Naive B cell (primary cell): ENCODE results near the gene TTR. TPM values are rescaled to one million over a fixed set of nuclear protein-coding genes. Genes with fewer than 3 reads are reported as not detected.

Experiments used
- ATAC-seq, 2 donors: fragments of 150-1000 bp; cut with Tn5 transposase; 2 replicates each; pipeline ENCODE4 v1.10.0; 2021; ENCODE audit warnings: low read depth in 2 of 2, mild to moderate bottlenecking in 2 of 2, moderate library complexity in 2 of 2
- DNase-seq: peaks from one replicate; pipeline ENCODE4 v3.0.0; 2022
- H3K27ac Mint-ChIP-seq, 6 donors: one replicate each; pipeline ENCODE4 v1.8.0; 2020 to 2022; ENCODE audit warnings: mild to moderate bottlenecking in 6 of 6, mixed read lengths in 6 of 6, moderate library complexity in 5 of 6, inconsistent platforms in 2 of 6
- H3K27me3 Mint-ChIP-seq, 3 donors: one replicate each; pipeline ENCODE4 v1.8.0; 2021 to 2022; ENCODE audit warnings: mixed read lengths in 3 of 3, mild to moderate bottlenecking in 1 of 3
- H3K36me3 Mint-ChIP-seq, 2 donors: one replicate each; pipeline ENCODE4 v1.8.0; 2020 to 2022; ENCODE audit warnings: mixed read lengths in 2 of 2, inconsistent platforms in 1 of 2, mild to moderate bottlenecking in 1 of 2
- H3K4me1 Mint-ChIP-seq, 3 donors: one replicate each; pipeline ENCODE4 v1.8.0; 2020 to 2022; ENCODE audit warnings: mixed read lengths in 3 of 3, inconsistent platforms in 1 of 3, mild to moderate bottlenecking in 1 of 3, moderate library complexity in 1 of 3
- H3K4me3 Mint-ChIP-seq, 8 donors: one replicate each; pipeline ENCODE4 v1.8.0; 2020 to 2022; ENCODE audit warnings: mild to moderate bottlenecking in 8 of 8, mixed read lengths in 8 of 8, moderate library complexity in 8 of 8, inconsistent platforms in 2 of 8
- H3K9me3 Mint-ChIP-seq, 7 donors: one replicate each; pipeline ENCODE4 v1.8.0; 2020 to 2022; ENCODE audit warnings: mixed read lengths in 7 of 7, mild to moderate bottlenecking in 5 of 7, inconsistent platforms in 2 of 7, moderate library complexity in 1 of 7
- polyA plus RNA-seq, 6 donors: library from polyadenylated mRNA; unstranded; fragments of 300-500 nt; fragmentation: Illumina TruSeq; gene quantifications; one replicate each; pipeline ENCODE4 v1.2.3, GENCODE V29; 2021; ENCODE audit warnings: low read depth in 6 of 6

TTR gene
- polyA plus RNA-seq, 6 donors from 2014 or later = not detected

DNA sequence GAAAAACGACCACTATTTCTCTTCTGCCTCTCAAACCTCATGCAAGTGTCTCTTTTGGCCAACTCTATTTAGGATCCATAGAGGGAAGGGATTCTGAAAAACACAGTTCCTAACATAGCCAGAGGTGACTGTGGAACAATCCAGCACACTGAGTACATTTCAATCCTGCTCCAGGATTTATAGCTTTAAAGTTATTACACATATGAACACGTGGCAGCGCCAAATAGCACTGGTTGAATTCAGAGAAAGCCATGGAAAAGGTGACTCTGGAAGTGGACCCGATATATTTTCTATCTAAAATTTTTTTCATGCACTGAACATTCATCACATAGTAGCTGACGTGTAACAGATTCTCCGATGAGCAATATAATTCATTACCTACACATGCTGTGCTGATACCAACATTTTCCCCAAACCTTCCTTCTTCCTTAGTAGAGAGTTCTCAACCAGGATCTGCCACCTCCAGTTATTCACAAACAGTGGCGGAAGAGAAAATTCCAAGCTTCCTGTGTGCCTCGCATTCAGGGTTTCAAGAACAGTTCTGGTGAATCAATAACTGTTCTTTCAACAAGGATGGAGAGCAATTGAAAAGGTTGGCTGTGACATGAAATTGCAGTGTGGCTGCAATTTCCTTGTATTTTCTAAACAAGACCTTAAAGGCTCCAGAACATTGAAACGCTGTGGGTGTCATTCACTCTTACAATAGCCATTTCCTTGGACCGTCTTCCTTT lies 25.7 kb upstream of the TTR start:
- ATAC-seq = no peak
- Mint-ChIP-seq H3K9me3 (no peaks in the 10 kb centered on the region), H3K4me3 (no peak overlapping the region), H3K27ac (no peak overlapping the region), H3K27me3 (peaks cover 0 to 8% (median 0%) of the 10 kb centered on the region in 3 donors), H3K4me1 (no peaks in the 10 kb centered on the region), H3K36me3 (no peaks in the 10 kb centered on the region)
- DNase-seq = no peak

DNA sequence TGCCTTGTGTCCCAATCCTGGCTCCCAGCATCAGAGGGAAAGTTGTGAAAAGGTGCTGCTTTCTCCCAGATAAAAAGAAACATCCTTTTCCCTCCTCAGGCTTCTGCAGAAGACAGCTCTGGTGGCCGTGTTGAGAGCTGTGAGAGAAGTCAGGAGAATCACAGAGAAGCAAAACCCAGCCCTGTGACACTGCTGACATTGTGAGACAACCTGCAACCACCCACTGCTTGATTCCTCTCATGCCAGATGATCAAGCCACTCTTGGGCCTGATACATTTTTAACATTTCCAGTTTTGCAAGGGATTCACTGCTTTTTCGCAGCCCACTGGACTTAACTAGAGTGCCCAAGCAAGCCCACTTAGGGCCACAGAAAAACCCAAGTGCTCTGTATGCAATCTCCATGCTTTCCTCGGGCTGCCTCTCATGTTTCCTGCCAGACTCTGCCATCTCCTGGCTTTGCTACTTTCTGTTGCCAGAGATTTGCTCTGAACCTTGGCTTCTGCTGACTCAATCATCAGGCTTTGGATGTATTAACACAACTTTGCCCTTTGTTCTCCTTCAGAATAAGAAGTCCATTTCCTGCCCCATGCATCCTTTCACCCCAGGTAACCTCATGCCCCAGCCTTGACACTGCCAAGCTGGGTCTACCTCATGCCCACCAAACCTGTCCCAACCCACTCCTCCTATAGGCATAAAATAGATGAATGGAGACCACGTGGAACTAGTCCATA lies 24.9 kb upstream of the TTR start:
- no peaks in the 10 kb centered on the region for H3K36me3 Mint-ChIP-seq
- DNase-seq (no peak), ATAC-seq (no peak)
- no peak overlapping the region for H3K4me3 Mint-ChIP-seq
- H3K9me3 Mint-ChIP-seq = no peaks in the 10 kb centered on the region
- peaks cover 0 to 8% (median 0%) of the 10 kb centered on the region in 3 donors for H3K27me3 Mint-ChIP-seq
- no peaks in the 10 kb centered on the region for H3K4me1 Mint-ChIP-seq
- no peak overlapping the region for H3K27ac Mint-ChIP-seq

DNA sequence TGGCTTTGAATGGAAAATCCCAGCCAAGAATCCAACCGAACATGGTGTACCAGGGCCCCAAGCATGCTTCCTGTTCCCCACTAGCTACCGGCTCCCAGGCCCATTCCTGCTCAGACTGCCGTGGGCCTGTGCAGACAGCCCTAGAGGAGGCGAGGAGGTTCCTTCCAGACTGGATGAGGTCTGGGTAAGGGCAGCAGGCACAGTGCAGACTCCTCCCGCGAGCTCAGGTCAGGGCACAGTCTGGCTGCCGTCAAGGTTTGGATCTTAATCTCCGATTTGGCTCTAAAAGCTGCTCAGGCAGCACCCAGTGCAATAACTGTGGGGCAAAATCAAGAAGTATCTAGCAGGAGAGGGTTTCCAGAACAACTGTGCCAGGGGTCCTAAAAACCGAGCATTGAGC lies 19.3 kb upstream of the TTR start:
- Mint-ChIP-seq H3K9me3 (no peaks in the 10 kb centered on the region), H3K27me3 (no peaks in the 10 kb centered on the region), H3K4me1 (no peaks in the 10 kb centered on the region), H3K36me3 (no peaks in the 10 kb centered on the region), H3K27ac (no peak overlapping the region), H3K4me3 (no peak overlapping the region)
- no peak for DNase-seq
- no peak for ATAC-seq

DNA sequence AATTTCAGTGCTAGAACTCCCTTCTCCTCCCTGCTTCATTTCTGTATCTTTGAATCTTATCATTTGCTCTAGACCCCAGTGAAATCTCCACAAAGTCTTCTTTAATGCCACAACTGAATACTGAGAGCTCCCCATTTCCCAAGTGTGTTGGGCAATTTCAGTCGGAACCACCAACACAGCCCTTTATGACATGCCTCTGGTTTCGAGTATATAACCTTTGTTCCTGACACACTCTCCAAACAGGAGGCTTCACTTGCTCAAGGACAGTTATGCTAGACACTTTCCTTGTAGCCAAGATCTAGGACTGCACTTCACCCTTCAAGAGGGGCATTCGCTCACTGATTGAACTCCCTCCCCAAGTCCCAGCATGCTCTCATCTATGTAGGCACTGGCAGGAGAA lies 18.6 kb upstream of the TTR start:
- ATAC-seq (no peak), DNase-seq (no peak)
- Mint-ChIP-seq H3K27ac (no peak overlapping the region), H3K36me3 (no peaks in the 10 kb centered on the region), H3K27me3 (no peaks in the 10 kb centered on the region), H3K4me1 (no peaks in the 10 kb centered on the region), H3K4me3 (no peak overlapping the region), H3K9me3 (no peaks in the 10 kb centered on the region)

DNA sequence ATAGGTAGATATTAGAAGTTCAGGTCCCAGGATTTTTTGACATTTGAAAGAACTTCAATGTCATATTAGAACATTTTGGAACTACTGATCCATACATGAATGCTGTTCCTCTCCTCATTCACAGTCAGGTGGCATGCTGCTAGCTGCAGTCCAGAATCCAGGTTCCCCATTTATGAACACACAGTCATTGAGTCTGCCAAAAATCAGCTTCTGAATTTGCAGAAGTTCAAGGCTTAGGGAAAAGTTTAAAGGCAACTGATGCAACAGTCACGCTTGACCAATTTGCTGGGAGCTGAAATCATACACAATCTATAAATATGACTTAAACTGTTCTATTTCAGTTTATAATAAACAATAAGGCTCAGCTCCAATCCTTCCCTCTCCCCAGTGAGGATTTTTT lies 17.3 kb upstream of the TTR start:
- no peaks in the 10 kb centered on the region for H3K27me3 Mint-ChIP-seq
- no peaks in the 10 kb centered on the region for H3K36me3 Mint-ChIP-seq
- no peaks in the 10 kb centered on the region for H3K4me1 Mint-ChIP-seq
- H3K27ac Mint-ChIP-seq = no peak overlapping the region
- ATAC-seq (no peak), DNase-seq (no peak)
- no peaks in the 10 kb centered on the region for H3K9me3 Mint-ChIP-seq
- H3K4me3 Mint-ChIP-seq = no peak overlapping the region

DNA sequence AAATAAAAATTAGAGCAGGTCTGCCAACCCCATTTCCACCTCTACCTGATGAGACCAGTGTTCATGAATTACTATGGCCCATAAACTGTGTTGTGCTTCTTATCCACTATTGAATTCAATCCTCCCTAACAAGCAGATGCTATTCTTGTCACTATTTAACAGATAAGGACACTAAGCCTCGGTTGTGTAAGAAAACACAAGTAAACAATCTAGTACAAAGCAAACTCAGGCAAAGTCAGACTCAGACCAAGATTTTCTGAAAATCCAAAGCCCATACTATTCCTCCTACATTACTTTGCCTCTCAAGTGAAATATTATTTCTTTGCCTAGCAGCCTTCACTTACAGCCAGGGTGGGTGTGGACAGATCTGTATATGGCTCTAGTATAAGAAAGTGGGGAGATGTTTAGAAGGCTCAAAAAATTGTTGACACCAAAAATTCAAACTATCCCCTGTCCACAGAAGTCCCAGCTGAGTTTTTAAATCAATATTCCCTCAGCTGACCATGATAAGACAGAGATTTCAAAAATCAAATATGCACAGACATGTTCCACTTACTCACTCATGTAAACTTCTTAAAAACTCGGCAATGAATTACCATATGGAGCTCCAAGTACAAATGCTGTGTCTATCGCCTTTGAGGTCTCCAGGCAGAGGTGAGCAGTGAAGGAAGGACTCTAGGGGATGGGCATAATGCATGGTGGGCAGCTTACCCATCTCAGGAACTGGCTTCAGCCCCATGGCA lies 16.0 kb upstream of the TTR start:
- DNase-seq (no peak), ATAC-seq (no peak)
- Mint-ChIP-seq H3K36me3 (no peaks in the 10 kb centered on the region), H3K4me3 (no peak overlapping the region), H3K27me3 (no peaks in the 10 kb centered on the region), H3K27ac (no peak overlapping the region), H3K9me3 (no peaks in the 10 kb centered on the region), H3K4me1 (no peaks in the 10 kb centered on the region)

DNA sequence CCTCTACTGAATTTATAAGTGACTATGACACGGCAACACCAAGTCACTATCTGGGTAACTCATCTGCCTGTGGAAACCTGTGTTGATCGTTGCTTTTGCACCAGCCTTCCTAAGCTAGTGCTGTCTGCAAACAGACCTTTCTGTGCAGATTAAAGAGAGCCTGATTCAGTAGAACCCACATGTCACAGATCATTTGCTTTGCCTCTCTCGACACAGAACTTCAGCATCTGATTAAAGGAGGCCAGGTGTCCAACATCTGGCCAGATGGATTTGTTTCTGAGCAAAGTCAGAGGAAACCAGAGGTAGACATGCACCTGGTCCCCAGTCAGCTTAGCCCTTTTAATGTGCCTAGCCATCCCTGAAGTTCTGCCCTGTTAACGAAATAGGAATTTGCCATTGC lies 15.0 kb upstream of the TTR start:
- H3K4me3 Mint-ChIP-seq = no peak overlapping the region
- no peak overlapping the region for H3K27ac Mint-ChIP-seq
- H3K4me1 Mint-ChIP-seq = no peaks in the 10 kb centered on the region
- no peak for ATAC-seq
- H3K9me3 Mint-ChIP-seq = no peaks in the 10 kb centered on the region
- DNase-seq = no peak
- H3K27me3 Mint-ChIP-seq = no peaks in the 10 kb centered on the region
- no peaks in the 10 kb centered on the region for H3K36me3 Mint-ChIP-seq

DNA sequence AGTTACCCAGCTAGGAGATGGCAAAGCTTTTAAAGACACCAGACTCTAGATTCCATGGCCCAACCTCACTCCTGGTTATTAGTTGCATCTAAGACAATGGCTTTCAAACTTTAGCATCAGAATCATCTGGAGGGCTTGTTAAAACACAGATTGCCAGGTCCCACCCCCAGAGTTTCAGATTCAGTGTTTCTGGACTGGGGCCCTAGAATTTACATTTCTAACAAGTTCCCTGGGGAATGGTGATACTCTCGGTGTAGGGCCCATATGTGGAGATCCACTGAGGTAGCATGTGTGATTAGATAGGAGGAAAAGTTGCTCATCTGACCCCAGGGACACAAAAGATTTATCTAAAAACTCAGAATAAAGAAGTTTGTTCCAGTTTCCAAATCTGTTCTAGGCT lies 14.5 kb upstream of the TTR start:
- ATAC-seq = no peak
- no peak overlapping the region for H3K27ac Mint-ChIP-seq
- H3K4me3 Mint-ChIP-seq = peak overlapping the region in 1 of 8 donors; percentile 12
- DNase-seq = no peak
- H3K4me1 Mint-ChIP-seq = no peaks in the 10 kb centered on the region
- no peaks in the 10 kb centered on the region for H3K36me3 Mint-ChIP-seq
- no peaks in the 10 kb centered on the region for H3K9me3 Mint-ChIP-seq
- no peaks in the 10 kb centered on the region for H3K27me3 Mint-ChIP-seq

DNA sequence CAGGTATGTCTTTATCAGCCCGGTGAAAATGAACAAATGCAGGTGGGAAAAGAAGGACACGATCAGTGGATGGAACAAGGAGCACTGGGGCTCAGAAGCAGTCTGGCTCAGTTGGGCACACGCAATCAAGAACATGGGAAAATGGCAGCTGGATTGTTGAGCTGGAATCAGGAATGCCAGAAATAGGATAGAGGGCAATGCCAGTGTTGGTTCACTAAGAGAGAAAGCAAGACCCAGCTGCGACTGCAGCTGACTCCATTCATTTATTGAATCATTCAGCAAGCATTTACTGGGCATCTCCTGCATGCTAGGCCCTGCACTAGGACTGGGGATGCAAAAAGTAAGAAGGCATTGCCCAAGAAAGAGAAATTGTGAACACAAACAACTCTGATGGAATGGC lies 13.6 kb upstream of the TTR start:
- H3K27me3 Mint-ChIP-seq = no peaks in the 10 kb centered on the region
- ATAC-seq (no peak), DNase-seq (no peak)
- H3K9me3 Mint-ChIP-seq = no peaks in the 10 kb centered on the region
- no peak overlapping the region for H3K27ac Mint-ChIP-seq
- no peaks in the 10 kb centered on the region for H3K36me3 Mint-ChIP-seq
- no peak overlapping the region for H3K4me3 Mint-ChIP-seq
- H3K4me1 Mint-ChIP-seq = no peaks in the 10 kb centered on the region

DNA sequence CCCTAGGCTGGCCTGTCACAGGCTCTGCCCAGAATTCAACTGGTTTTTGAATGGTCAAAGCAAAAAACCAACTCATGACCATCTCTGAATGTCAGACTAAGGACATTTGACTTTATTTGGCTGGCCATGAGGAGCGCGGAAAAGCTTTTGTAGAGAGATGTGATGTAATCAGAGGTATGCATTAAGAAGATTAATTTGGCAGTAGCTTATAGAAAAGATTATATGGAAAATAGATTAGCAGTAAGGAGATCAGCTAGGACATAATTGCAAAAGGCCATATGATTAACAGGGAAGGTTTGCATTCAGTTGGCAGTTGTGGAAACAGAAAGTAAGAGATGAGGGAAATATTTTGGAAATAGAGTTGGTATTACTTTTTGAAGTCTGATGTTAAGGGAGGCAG lies 12.3 kb upstream of the TTR start:
- Mint-ChIP-seq H3K9me3 (no peaks in the 10 kb centered on the region), H3K36me3 (no peaks in the 10 kb centered on the region), H3K27ac (no peak overlapping the region), H3K4me1 (no peaks in the 10 kb centered on the region), H3K27me3 (no peaks in the 10 kb centered on the region), H3K4me3 (no peak overlapping the region)
- ATAC-seq (no peak), DNase-seq (no peak)

DNA sequence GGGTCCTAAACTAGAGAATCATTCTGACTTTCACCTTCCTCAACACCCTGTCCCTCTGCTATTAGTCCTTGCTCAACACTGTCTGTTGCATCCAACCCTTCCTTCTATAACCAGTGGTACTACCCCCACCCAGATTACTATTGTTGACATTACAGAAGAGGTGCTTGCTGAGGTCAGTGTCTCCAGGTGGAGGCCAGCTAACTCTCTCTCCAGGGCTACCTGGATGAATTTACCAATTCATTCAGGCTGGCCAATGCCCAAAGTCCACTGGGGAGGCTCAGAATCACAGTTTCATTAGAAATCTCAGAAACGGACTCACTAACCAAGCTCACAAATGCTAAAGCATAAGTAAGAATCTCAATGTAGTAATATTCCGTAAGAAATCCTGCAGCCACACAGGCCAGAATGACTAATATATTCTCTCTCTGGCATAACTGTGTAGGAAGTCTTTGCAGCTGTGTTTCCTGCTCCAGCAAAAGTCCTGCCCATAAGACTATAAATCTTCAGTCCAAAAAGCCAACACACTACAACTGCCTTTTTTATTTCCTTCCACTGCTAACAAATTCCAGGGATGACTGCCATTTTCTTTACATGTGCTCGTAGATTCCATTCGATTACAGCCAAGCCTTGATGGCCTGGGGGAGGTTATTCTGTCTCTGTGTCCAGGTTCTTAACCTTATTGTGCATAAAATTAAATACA lies 10.0 kb upstream of the TTR start:
- H3K36me3 Mint-ChIP-seq = no peaks in the 10 kb centered on the region
- no peaks in the 10 kb centered on the region for H3K27me3 Mint-ChIP-seq
- no peak for DNase-seq
- H3K4me3 Mint-ChIP-seq = no peak overlapping the region
- H3K27ac Mint-ChIP-seq = no peak overlapping the region
- H3K4me1 Mint-ChIP-seq = no peaks in the 10 kb centered on the region
- H3K9me3 Mint-ChIP-seq = no peaks in the 10 kb centered on the region
- no peak for ATAC-seq

DNA sequence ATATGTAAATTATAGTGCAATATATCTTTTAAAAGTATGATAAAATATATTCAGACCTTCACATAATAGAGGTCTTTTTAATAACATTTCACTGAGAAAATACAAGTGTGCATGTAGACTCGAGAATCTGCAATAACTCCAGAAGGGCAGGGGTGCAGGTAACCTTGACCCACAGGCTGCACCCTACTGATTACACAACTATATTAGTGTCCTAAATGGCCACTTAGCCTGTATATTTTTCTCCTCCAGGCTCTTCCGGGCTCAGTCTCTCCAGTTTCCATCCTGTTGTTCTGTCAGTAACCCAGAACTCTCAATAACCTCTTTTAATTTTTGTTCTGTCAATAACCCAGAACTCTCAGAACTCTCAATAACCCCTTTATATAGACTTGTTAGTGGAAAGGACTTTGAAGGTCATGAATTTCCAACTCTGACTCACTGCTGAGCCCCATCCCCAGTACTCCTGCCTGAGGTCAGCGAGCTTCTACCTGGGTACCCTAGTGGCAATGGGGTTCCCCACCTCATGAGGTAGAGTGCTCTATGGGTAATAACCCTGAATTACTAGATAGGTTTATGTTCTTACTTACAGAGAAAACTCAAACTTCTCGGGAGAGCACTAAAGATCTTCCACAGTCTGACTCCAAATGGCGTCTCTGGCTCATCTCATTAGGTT lies 8.4 kb upstream of the TTR start:
- ATAC-seq (no peak), DNase-seq (no peak)
- no peaks in the 10 kb centered on the region for H3K36me3 Mint-ChIP-seq
- H3K4me3 Mint-ChIP-seq = no peak overlapping the region
- no peaks in the 10 kb centered on the region for H3K4me1 Mint-ChIP-seq
- no peaks in the 10 kb centered on the region for H3K27me3 Mint-ChIP-seq
- H3K27ac Mint-ChIP-seq = peak overlapping the region in 1 of 6 donors; percentile 61
- no peaks in the 10 kb centered on the region for H3K9me3 Mint-ChIP-seq

DNA sequence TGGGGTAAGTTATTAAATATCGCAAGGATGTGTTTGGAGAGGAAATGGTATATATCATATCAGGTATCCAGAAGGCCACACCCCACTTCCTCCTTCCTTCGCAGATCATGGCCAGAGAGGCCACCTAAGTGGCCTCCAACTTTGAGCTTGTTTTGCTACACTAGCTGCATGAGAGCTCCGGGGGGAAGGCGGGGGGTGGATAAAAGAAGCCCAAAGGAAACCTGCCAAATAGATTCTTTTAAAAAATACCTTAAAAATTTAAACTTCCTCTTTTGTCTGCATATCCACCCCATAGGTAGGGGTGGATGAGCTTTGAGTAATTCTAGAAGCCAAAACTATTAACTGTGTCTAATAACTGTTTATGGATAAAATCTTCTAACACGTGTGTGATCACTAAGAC lies 5.7 kb upstream of the TTR start:
- H3K27ac Mint-ChIP-seq = no peak overlapping the region
- ATAC-seq = no peak
- H3K4me1 Mint-ChIP-seq = no peaks in the 10 kb centered on the region
- peaks cover 0 to 2% (median 0%) of the 10 kb centered on the region in 7 donors for H3K9me3 Mint-ChIP-seq
- no peak for DNase-seq
- no peak overlapping the region for H3K4me3 Mint-ChIP-seq
- H3K27me3 Mint-ChIP-seq = no peaks in the 10 kb centered on the region
- no peaks in the 10 kb centered on the region for H3K36me3 Mint-ChIP-seq
